HFFc6 (cell line): ENCODE measurements around the gene GALNT5. TPM values are rescaled to one million over a fixed set of nuclear protein-coding genes. Genes with fewer than 3 reads are reported as not detected.

Source experiments
- DNase-seq: peaks from one replicate; pipeline ENCODE4 v3.0.0-alpha.2; 2018
- H3K27ac Mint-ChIP-seq: 2 replicates; pipeline ENCODE4 v1.8.0; 2020; ENCODE audit warnings: mild to moderate bottlenecking, mixed read lengths
- H3K27me3 Mint-ChIP-seq: 2 replicates; pipeline ENCODE4 v1.8.0; 2021; ENCODE audit warnings: mild to moderate bottlenecking, moderate library complexity, mixed read lengths; ENCODE audit not compliant: insufficient read depth
- H3K36me3 Mint-ChIP-seq: 2 replicates; pipeline ENCODE4 v1.8.0; 2021; ENCODE audit warnings: low read depth, mixed read lengths
- H3K4me1 Mint-ChIP-seq: 2 replicates; pipeline ENCODE4 v1.8.0; 2020; ENCODE audit warnings: low read depth, mixed read lengths
- H3K4me3 Mint-ChIP-seq: 2 replicates; pipeline ENCODE4 v1.8.0; 2020; ENCODE audit warnings: mild to moderate bottlenecking, moderate library complexity, mixed read lengths
- H3K9me3 Mint-ChIP-seq: 2 replicates; pipeline ENCODE4 v1.8.0; 2020; ENCODE audit warnings: mild to moderate bottlenecking, mixed read lengths
- CTCF ChIP-seq: fragments of 200-600 bp; sonication (generic); IDR thresholded peaks from 2 replicates; pipeline ENCODE4 v1.5.0; 2021; ENCODE audit warnings: antibody characterized with exemption, mild to moderate bottlenecking
- total RNA-seq, 6 experiments: library from RNA; stranded (reverse); fragmentation: NEBNext Ultra II Directional; extraction: Animal tissue kit (Norgen Biotek cat#: 25700); gene quantifications; 2 replicates in 1 of 6; 3 replicates in 5 of 6; pipeline ENCODE4 v1.2.3, GENCODE V29; 2021

Gene GALNT5
- total RNA-seq, 6 experiments from 2014 or later: 27.6 to 70.0 (median 63.0) TPM

- H3K4me3 Mint-ChIP-seq: no peak overlapping the region
- no peak for TF ChIP-seq CTCF
- peaks cover 3% of the 10 kb centered on the region for H3K27me3 Mint-ChIP-seq
- H3K36me3 Mint-ChIP-seq: no peaks in the 10 kb centered on the region
- H3K4me1 Mint-ChIP-seq: peaks cover 5% of the 10 kb centered on the region; the same call in 1 of the 2 replicates
- H3K27ac Mint-ChIP-seq: no peak overlapping the region
- H3K9me3 Mint-ChIP-seq: no peaks in the 10 kb centered on the region
- no peak for DNase-seq
Measured at GRCh38 chr2:157333304-157334047, 76.0 kb downstream of the GALNT5 start.

- Mint-ChIP-seq H3K9me3 (no peaks in the 10 kb centered on the region), H3K27ac (no peak overlapping the region), H3K4me3 (no peak overlapping the region), H3K27me3 (peaks cover 1% of the 10 kb centered on the region; the same call in 1 of the 2 replicates), H3K36me3 (no peaks in the 10 kb centered on the region), H3K4me1 (peaks cover 5% of the 10 kb centered on the region; the same call in 1 of the 2 replicates)
- TF ChIP-seq CTCF: no peak
- no peak for DNase-seq
Measured at GRCh38 chr2:157334335-157334734, 76.8 kb downstream of the GALNT5 start.

GRCh38 chr2:157334797-157335196 is 77.3 kb downstream of the GALNT5 start:
- H3K27me3 Mint-ChIP-seq: no peaks in the 10 kb centered on the region
- peaks cover 5% of the 10 kb centered on the region; the same call in 1 of the 2 replicates for H3K4me1 Mint-ChIP-seq
- no peak for TF ChIP-seq CTCF
- H3K27ac Mint-ChIP-seq: no peak overlapping the region
- no peaks in the 10 kb centered on the region for H3K36me3 Mint-ChIP-seq
- H3K9me3 Mint-ChIP-seq: no peaks in the 10 kb centered on the region
- DNase-seq: no peak
- H3K4me3 Mint-ChIP-seq: no peak overlapping the region

- peak; percentile 44 for DNase-seq
- no peaks in the 10 kb centered on the region for H3K36me3 Mint-ChIP-seq
- no peak overlapping the region for H3K27ac Mint-ChIP-seq
- H3K27me3 Mint-ChIP-seq: peaks cover 2% of the 10 kb centered on the region; the same call in 1 of the 2 replicates
- TF ChIP-seq CTCF: peak; percentile 94
- H3K4me1 Mint-ChIP-seq: peaks cover 5% of the 10 kb centered on the region; the same call in 1 of the 2 replicates
- no peak overlapping the region for H3K4me3 Mint-ChIP-seq
- no peaks in the 10 kb centered on the region for H3K9me3 Mint-ChIP-seq
Measured at GRCh38 chr2:157336137-157337010, 78.9 kb downstream of the GALNT5 start.

- Mint-ChIP-seq H3K36me3 (no peaks in the 10 kb centered on the region), H3K4me1 (peaks cover 5% of the 10 kb centered on the region; the same call in 1 of the 2 replicates), H3K27me3 (peaks cover 2% of the 10 kb centered on the region), H3K9me3 (peaks cover 9% of the 10 kb centered on the region), H3K27ac (no peak overlapping the region), H3K4me3 (no peak overlapping the region)
- DNase-seq: no peak
- TF ChIP-seq CTCF: no peak
Measured at GRCh38 chr2:157337978-157338377, 80.5 kb downstream of the GALNT5 start.
